ENCODE data around the gene IGSF23.
"Not testable (repeated sequence)": the region's sequence is repeated elsewhere in the genome, so short reads cannot be mapped to it uniquely, and the experiment has no call there.

Gene IGSF23

GRCh38 chr19:44621367-44621766, 8.0 kb downstream of the IGSF23 start:
- H3K9me3 ChIP-seq (ENCODE audit: control insufficient read depth, insufficient read depth, low read length) = no peaks in the 10 kb centered on the region
- no peaks in the 10 kb centered on the region for H3K27me3 ChIP-seq (ENCODE audit: control insufficient read depth, insufficient read depth, low read length)
- no peaks in the 10 kb centered on the region for H3K4me1 ChIP-seq (ENCODE audit: control insufficient read depth, insufficient read depth, low read length)
- no peak overlapping the region for H3K4me3 ChIP-seq (ENCODE audit: low read depth, low read length)
- H3K9ac ChIP-seq (ENCODE audit: low read depth, low read length) = no peak overlapping the region
- H3K36me3 ChIP-seq (ENCODE audit: control insufficient read depth, insufficient read depth, low read length) = no peaks in the 10 kb centered on the region

- H3K27me3 ChIP-seq (ENCODE audit: control insufficient read depth, insufficient read depth, low read length) = no peaks in the 10 kb centered on the region
- H3K9ac ChIP-seq (ENCODE audit: low read depth, low read length) = no peak overlapping the region
- H3K4me1 ChIP-seq (ENCODE audit: control insufficient read depth, insufficient read depth, low read length) = no peaks in the 10 kb centered on the region
- H3K9me3 ChIP-seq (ENCODE audit: control insufficient read depth, insufficient read depth, low read length) = no peaks in the 10 kb centered on the region
- no peaks in the 10 kb centered on the region for H3K36me3 ChIP-seq (ENCODE audit: control insufficient read depth, insufficient read depth, low read length)
- no peak overlapping the region for H3K4me3 ChIP-seq (ENCODE audit: low read depth, low read length)
Measured at GRCh38 chr19:44623080-44623479, 9.7 kb downstream of the IGSF23 start.

GRCh38 chr19:44623626-44624025, 10.3 kb downstream of the IGSF23 start:
- Histone ChIP-seq H3K9ac (ENCODE audit: low read depth, low read length) (no peak overlapping the region), H3K27me3 (ENCODE audit: control insufficient read depth, insufficient read depth, low read length) (no peaks in the 10 kb centered on the region), H3K9me3 (ENCODE audit: control insufficient read depth, insufficient read depth, low read length) (no peaks in the 10 kb centered on the region), H3K4me1 (ENCODE audit: control insufficient read depth, insufficient read depth, low read length) (no peaks in the 10 kb centered on the region), H3K4me3 (ENCODE audit: low read depth, low read length) (no peak overlapping the region), H3K36me3 (ENCODE audit: control insufficient read depth, insufficient read depth, low read length) (no peaks in the 10 kb centered on the region)

GRCh38 chr19:44624840-44625354, 11.5 kb downstream of the IGSF23 start:
- Histone ChIP-seq H3K27me3 (ENCODE audit: control insufficient read depth, insufficient read depth, low read length) (no peaks in the 10 kb centered on the region), H3K9ac (ENCODE audit: low read depth, low read length) (no peak overlapping the region), H3K4me3 (ENCODE audit: low read depth, low read length) (no peak overlapping the region), H3K4me1 (ENCODE audit: control insufficient read depth, insufficient read depth, low read length) (no peaks in the 10 kb centered on the region), H3K36me3 (ENCODE audit: control insufficient read depth, insufficient read depth, low read length) (no peaks in the 10 kb centered on the region), H3K9me3 (ENCODE audit: control insufficient read depth, insufficient read depth, low read length) (no peaks in the 10 kb centered on the region)

GRCh38 chr19:44625637-44626036, 12.3 kb downstream of the IGSF23 start:
- not testable (repeated sequence) for H3K9me3 ChIP-seq (ENCODE audit: control insufficient read depth, insufficient read depth, low read length); H3K4me3 ChIP-seq (ENCODE audit: low read depth, low read length); H3K36me3 ChIP-seq (ENCODE audit: control insufficient read depth, insufficient read depth, low read length); H3K4me1 ChIP-seq (ENCODE audit: control insufficient read depth, insufficient read depth, low read length); H3K9ac ChIP-seq (ENCODE audit: low read depth, low read length); H3K27me3 ChIP-seq (ENCODE audit: control insufficient read depth, insufficient read depth, low read length)

GRCh38 chr19:44626048-44626624, 12.8 kb downstream of the IGSF23 start:
- no peak overlapping the region for H3K4me3 ChIP-seq (ENCODE audit: low read depth, low read length)
- no peaks in the 10 kb centered on the region for H3K4me1 ChIP-seq (ENCODE audit: control insufficient read depth, insufficient read depth, low read length)
- no peaks in the 10 kb centered on the region for H3K36me3 ChIP-seq (ENCODE audit: control insufficient read depth, insufficient read depth, low read length)
- no peak overlapping the region for H3K9ac ChIP-seq (ENCODE audit: low read depth, low read length)
- H3K9me3 ChIP-seq (ENCODE audit: control insufficient read depth, insufficient read depth, low read length) = no peaks in the 10 kb centered on the region
- no peaks in the 10 kb centered on the region for H3K27me3 ChIP-seq (ENCODE audit: control insufficient read depth, insufficient read depth, low read length)

GRCh38 chr19:44627631-44628030, 14.3 kb downstream of the IGSF23 start:
- Histone ChIP-seq H3K4me3 (ENCODE audit: low read depth, low read length) (no peak overlapping the region), H3K9ac (ENCODE audit: low read depth, low read length) (no peak overlapping the region), H3K36me3 (ENCODE audit: control insufficient read depth, insufficient read depth, low read length) (no peaks in the 10 kb centered on the region), H3K27me3 (ENCODE audit: control insufficient read depth, insufficient read depth, low read length) (no peaks in the 10 kb centered on the region), H3K9me3 (ENCODE audit: control insufficient read depth, insufficient read depth, low read length) (no peaks in the 10 kb centered on the region), H3K4me1 (ENCODE audit: control insufficient read depth, insufficient read depth, low read length) (no peaks in the 10 kb centered on the region)

- Histone ChIP-seq H3K36me3 (ENCODE audit: control insufficient read depth, insufficient read depth, low read length) (no peaks in the 10 kb centered on the region), H3K9me3 (ENCODE audit: control insufficient read depth, insufficient read depth, low read length) (no peaks in the 10 kb centered on the region), H3K9ac (ENCODE audit: low read depth, low read length) (no peak overlapping the region), H3K27me3 (ENCODE audit: control insufficient read depth, insufficient read depth, low read length) (no peaks in the 10 kb centered on the region), H3K4me3 (ENCODE audit: low read depth, low read length) (no peak overlapping the region), H3K4me1 (ENCODE audit: control insufficient read depth, insufficient read depth, low read length) (no peaks in the 10 kb centered on the region)
Measured at GRCh38 chr19:44628793-44629192, 15.4 kb downstream of the IGSF23 start.

GRCh38 chr19:44631611-44632010, 18.2 kb downstream of the IGSF23 start:
- not testable (repeated sequence) for H3K27me3 ChIP-seq (ENCODE audit: control insufficient read depth, insufficient read depth, low read length); H3K4me3 ChIP-seq (ENCODE audit: low read depth, low read length); H3K4me1 ChIP-seq (ENCODE audit: control insufficient read depth, insufficient read depth, low read length); H3K36me3 ChIP-seq (ENCODE audit: control insufficient read depth, insufficient read depth, low read length); H3K9me3 ChIP-seq (ENCODE audit: control insufficient read depth, insufficient read depth, low read length); H3K9ac ChIP-seq (ENCODE audit: low read depth, low read length)

GRCh38 chr19:44634058-44634457, 20.7 kb downstream of the IGSF23 start:
- not testable (repeated sequence) for H3K27me3 ChIP-seq (ENCODE audit: control insufficient read depth, insufficient read depth, low read length); H3K36me3 ChIP-seq (ENCODE audit: control insufficient read depth, insufficient read depth, low read length)

GRCh38 chr19:44634785-44635184, 21.4 kb downstream of the IGSF23 start:
- Histone ChIP-seq H3K4me3 (ENCODE audit: low read depth, low read length) (no peak overlapping the region), H3K36me3 (ENCODE audit: control insufficient read depth, insufficient read depth, low read length) (no peaks in the 10 kb centered on the region), H3K9me3 (ENCODE audit: control insufficient read depth, insufficient read depth, low read length) (no peaks in the 10 kb centered on the region), H3K9ac (ENCODE audit: low read depth, low read length) (no peak overlapping the region), H3K4me1 (ENCODE audit: control insufficient read depth, insufficient read depth, low read length) (peaks cover 2% of the 10 kb centered on the region), H3K27me3 (ENCODE audit: control insufficient read depth, insufficient read depth, low read length) (no peaks in the 10 kb centered on the region)

More at GRCh38 chr19:44634058-44634457, 20.7 kb downstream of the IGSF23 start:
- not testable (repeated sequence) for H3K4me1 ChIP-seq (ENCODE audit: control insufficient read depth, insufficient read depth, low read length); H3K9me3 ChIP-seq (ENCODE audit: control insufficient read depth, insufficient read depth, low read length); H3K9ac ChIP-seq (ENCODE audit: low read depth, low read length); H3K4me3 ChIP-seq (ENCODE audit: low read depth, low read length)

- no peak overlapping the region for H3K9ac ChIP-seq (ENCODE audit: low read depth, low read length)
- H3K36me3 ChIP-seq (ENCODE audit: control insufficient read depth, insufficient read depth, low read length) = no peaks in the 10 kb centered on the region
- H3K4me3 ChIP-seq (ENCODE audit: low read depth, low read length) = no peak overlapping the region
- no peaks in the 10 kb centered on the region for H3K27me3 ChIP-seq (ENCODE audit: control insufficient read depth, insufficient read depth, low read length)
- peaks cover 2% of the 10 kb centered on the region for H3K4me1 ChIP-seq (ENCODE audit: control insufficient read depth, insufficient read depth, low read length)
- H3K9me3 ChIP-seq (ENCODE audit: control insufficient read depth, insufficient read depth, low read length) = no peaks in the 10 kb centered on the region
Measured at GRCh38 chr19:44635581-44636438, 22.4 kb downstream of the IGSF23 start.
